ENCODE measurements around the gene SLC44A1.

SLC44A1 gene

GRCh38 chr9:105302728-105303127 is 58.3 kb downstream of the SLC44A1 start:
- DNase-seq (ENCODE audit: low read depth), result no peak
- no peak overlapping the region for H3K4me3 ChIP-seq (ENCODE audit: low read depth, low read length)
- TF ChIP-seq CTCF (IDR thresholded peaks at IDR 0.05; ENCODE audit: low read depth, low read length) (no peak), POLR2A (IDR thresholded peaks at IDR 0.05; ENCODE audit: extremely low read depth, insufficient read length) (no peak), MYC (IDR thresholded peaks at IDR 0.05; ENCODE audit: low read depth, low read length) (no peak)
- TF ChIP-seq, protein P1, sequence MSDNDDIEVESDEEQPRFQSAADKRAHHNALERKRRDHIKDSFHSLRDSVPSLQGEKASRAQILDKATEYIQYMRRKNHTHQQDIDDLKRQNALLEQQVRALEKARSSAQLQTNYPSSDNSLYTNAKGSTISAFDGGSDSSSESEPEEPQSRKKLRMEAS (IDR thresholded peaks at IDR 0.05; ENCODE audit: low read depth, low read length), result no peak

DNA sequence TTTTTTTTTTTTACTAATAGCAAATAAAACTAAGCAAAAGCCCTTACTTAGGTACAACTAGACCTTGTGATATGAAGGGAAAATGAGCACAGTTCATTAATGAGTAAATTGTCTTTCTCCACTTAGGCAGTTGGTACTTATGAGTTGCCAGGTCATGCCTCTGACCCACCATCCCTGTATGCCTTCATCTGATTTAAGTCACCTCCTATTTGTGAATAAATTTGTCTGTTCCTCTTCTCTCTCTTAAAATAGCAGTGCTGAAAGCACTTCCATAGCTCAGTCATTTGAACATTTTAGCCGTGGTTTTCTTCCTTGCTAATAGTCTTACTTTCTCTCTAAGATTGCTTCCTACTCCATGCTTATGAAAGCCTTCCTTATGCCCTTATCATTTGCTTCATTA is 61.4 kb downstream of the SLC44A1 start:
- H3K4me3 ChIP-seq (ENCODE audit: low read depth, low read length), result no peak overlapping the region

DNA sequence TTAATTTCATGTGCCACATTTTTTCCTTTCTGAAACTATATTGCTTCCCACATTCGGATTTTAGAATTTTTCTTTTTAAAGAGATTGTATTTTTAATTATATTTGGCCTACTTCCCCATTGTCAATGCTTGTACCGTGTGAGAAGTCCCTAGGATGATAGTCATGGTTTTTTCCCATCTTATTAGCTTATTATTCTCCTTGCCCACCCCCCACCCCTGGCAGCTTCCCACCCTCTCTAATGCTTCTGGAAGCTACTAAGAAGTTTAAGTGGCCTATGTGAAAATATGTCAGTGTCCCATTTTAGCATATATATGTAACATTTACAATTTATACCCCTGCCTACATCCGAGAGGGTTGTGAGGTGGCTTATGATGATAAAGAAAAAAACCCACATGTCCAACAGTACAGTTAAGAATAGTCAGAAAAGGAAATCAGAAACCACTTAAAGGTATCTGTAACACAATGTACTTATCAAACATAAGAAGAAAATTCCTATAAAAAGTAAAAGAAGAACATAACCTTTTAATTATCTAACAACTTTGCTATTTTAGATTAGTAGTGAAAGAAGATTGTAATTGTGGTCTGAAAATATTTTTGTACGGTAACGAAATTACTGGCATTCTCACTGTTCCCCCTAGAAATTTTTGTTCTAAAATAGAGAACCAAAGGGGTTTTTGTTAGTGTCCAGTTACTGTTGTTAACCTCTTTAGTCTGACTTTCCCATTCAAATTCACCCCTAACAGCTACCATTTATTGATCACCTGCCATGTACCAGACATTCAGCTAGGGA is 62.1 kb downstream of the SLC44A1 start:
- H3K4me3 ChIP-seq (ENCODE audit: low read depth, low read length), result no peak overlapping the region
- DNase-seq (ENCODE audit: low read depth), result no peak
- TF ChIP-seq CTCF (IDR thresholded peaks at IDR 0.05; ENCODE audit: low read depth, low read length) (no peak), POLR2A (IDR thresholded peaks at IDR 0.05; ENCODE audit: extremely low read depth, insufficient read length) (no peak), MYC (IDR thresholded peaks at IDR 0.05; ENCODE audit: low read depth, low read length) (no peak)
- TF ChIP-seq, protein P1 (IDR thresholded peaks at IDR 0.05; ENCODE audit: low read depth, low read length), result no peak

More for the DNA sequence above, 61.4 kb downstream of the SLC44A1 start:
- no peak for DNase-seq (ENCODE audit: low read depth)
- no peak for TF ChIP-seq POLR2A (IDR thresholded peaks at IDR 0.05; ENCODE audit: extremely low read depth, insufficient read length)
- TF ChIP-seq, protein P1 (IDR thresholded peaks at IDR 0.05; ENCODE audit: low read depth, low read length), result no peak
- no peak for TF ChIP-seq CTCF (IDR thresholded peaks at IDR 0.05; ENCODE audit: low read depth, low read length)
- TF ChIP-seq MYC (IDR thresholded peaks at IDR 0.05; ENCODE audit: low read depth, low read length), result no peak

DNA sequence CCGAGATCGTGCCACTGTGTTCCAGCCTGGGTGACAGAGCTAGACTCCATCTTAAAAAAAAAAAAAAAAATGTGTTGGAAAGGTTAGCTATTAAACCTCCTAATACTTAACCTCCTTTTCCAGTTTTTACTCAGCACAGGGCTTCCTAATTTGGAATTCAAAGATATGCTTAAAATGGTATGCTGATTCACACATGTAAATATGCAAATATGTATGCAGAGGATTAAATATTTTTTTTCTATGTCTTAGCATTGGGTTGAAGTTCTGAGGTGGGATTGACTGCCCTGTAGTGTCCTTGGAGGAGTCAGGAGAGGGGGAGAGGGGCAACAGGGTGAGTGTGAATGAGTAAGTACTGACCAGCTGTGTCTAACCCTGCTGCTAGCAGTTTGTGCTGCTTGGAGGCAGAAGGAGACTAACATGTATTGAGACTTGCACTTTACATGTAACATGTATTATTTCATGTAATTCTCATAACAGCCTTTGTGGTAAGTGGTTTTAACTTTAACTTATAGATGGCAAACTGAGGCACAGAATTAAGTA is 63.2 kb downstream of the SLC44A1 start:
- no peak for TF ChIP-seq CTCF (IDR thresholded peaks at IDR 0.05; ENCODE audit: low read depth, low read length)
- TF ChIP-seq, protein P1 (IDR thresholded peaks at IDR 0.05; ENCODE audit: low read depth, low read length), result no peak
- TF ChIP-seq POLR2A (IDR thresholded peaks at IDR 0.05; ENCODE audit: extremely low read depth, insufficient read length), result no peak
- TF ChIP-seq MYC (IDR thresholded peaks at IDR 0.05; ENCODE audit: low read depth, low read length), result no peak
- no peak overlapping the region for H3K4me3 ChIP-seq (ENCODE audit: low read depth, low read length)
- DNase-seq (ENCODE audit: low read depth), result no peak

DNA sequence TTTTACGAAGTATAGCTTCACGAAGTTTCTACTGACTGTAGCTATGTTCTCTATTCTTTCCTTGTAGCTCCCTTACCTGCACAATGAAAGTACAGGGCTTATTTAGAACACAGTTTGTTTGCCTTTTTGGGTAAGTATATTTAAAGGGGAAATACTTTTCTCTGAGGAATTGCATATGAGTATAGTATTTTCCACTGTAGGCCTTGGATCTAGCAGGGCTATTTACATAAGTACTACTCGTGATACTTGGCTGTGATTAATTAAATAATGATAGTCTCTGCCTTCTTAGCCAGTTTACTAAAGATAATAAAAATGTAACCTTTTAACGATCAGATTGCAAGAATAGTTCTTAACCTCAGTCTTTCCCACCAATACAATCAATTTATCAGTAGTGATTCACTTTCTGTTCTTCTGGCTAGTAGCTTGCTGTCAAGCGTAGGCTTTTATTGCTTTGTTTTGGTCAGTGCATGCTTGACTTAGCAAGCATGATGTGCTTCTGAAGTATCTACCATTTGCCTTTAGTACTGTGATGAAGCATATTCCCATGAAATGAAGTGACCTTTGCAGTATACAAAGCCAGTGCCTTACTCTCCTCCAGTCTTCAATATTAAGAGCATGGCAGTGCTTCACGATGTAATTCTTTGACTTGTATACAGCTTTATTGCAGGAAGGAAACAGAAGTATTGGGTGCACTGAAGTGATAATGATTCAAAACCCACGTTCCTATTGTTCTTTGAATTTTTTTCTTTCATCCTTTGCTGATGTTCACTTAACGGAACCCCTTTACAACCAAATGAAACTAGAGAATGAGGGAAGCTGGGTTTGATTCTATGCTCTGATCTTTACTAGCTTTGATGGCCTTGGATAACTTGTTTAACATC is 64.2 kb downstream of the SLC44A1 start:
- no peak overlapping the region for H3K4me3 ChIP-seq (ENCODE audit: low read depth, low read length)
- TF ChIP-seq MYC (IDR thresholded peaks at IDR 0.05; ENCODE audit: low read depth, low read length) (no peak), POLR2A (IDR thresholded peaks at IDR 0.05; ENCODE audit: extremely low read depth, insufficient read length) (no peak), CTCF (IDR thresholded peaks at IDR 0.05; ENCODE audit: low read depth, low read length) (no peak)
- TF ChIP-seq, protein P1 (IDR thresholded peaks at IDR 0.05; ENCODE audit: low read depth, low read length), result no peak
- DNase-seq (ENCODE audit: low read depth), result no peak

All from NB4 (cell line).